AG20443 (cell line): ENCODE data around the gene PCDHA11.
"Not testable (repeated sequence)": the region's sequence is repeated elsewhere in the genome, so short reads cannot be mapped to it uniquely, and the experiment has no call there.

Experiments used
- DNase-seq: peaks from one replicate; pipeline ENCODE4 v3.0.0; 2012; ENCODE audit warnings: low spot score, mixed read lengths

PCDHA11 gene

DNA sequence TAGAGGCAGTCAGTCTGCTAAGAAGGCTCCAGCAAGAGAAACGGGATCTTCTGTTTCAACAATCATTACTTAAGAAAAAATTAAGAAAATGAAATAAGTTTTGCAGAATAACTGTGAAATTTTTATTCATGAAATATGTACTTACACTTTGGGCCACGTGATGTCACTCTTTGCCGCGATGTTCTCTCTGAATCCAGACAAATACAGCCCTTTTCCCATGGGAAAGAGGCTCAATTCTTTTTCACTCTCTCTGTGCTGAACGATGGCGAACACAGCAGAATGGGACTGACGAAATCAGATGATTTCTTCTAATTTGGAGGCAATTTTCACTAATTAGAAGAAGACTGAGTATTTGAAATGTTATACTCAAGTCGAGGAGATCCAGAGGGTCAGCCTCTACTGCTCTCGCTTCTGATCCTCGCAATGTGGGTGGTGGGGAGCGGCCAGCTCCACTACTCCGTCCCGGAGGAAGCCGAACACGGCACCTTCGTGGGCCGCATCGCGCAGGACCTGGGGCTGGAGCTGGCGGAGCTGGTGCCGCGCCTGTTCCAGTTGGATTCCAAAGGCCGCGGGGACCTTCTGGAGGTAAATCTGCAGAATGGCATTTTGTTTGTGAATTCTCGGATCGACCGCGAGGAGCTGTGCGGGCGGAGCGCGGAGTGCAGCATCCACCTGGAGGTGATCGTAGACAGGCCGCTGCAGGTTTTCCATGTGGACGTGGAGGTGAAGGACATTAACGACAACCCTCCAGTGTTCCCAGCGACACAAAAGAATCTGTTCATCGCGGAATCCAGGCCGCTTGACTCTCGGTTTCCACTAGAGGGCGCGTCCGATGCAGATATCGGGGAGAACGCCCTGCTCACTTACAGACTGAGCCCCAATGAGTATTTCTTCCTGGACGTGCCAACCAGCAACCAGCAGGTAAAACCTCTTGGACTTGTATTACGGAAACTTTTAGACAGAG, 20.3 kb upstream of the PCDHA11 start, which contains the start of gene PCDHA9:
PCDHA9 (plus strand) TSS at position 244 of the 964 bp plus-strand sequence; CDS start at position 358, 114 bp downstream.
- not testable (repeated sequence) for DNase-seq

- not testable (repeated sequence) for DNase-seq
These were observed 18.7 kb upstream of the PCDHA11 start for GRCh38 chr5:140849831-140850634.

GRCh38 chr5:140855772-140856674, 12.7 kb upstream of the PCDHA11 start, which contains the start of gene PCDHA10:
TSS of gene PCDHA10 (plus strand) at chr5:140855897. CDS start at chr5:140856049, 152 bp downstream.
- DNase-seq: no peak

GRCh38 chr5:140857177-140857986, 11.4 kb upstream of the PCDHA11 start:
- DNase-seq: no peak

- DNase-seq: no peak
These were observed 10.8 kb upstream of the PCDHA11 start for GRCh38 chr5:140857987-140858240.

DNA sequence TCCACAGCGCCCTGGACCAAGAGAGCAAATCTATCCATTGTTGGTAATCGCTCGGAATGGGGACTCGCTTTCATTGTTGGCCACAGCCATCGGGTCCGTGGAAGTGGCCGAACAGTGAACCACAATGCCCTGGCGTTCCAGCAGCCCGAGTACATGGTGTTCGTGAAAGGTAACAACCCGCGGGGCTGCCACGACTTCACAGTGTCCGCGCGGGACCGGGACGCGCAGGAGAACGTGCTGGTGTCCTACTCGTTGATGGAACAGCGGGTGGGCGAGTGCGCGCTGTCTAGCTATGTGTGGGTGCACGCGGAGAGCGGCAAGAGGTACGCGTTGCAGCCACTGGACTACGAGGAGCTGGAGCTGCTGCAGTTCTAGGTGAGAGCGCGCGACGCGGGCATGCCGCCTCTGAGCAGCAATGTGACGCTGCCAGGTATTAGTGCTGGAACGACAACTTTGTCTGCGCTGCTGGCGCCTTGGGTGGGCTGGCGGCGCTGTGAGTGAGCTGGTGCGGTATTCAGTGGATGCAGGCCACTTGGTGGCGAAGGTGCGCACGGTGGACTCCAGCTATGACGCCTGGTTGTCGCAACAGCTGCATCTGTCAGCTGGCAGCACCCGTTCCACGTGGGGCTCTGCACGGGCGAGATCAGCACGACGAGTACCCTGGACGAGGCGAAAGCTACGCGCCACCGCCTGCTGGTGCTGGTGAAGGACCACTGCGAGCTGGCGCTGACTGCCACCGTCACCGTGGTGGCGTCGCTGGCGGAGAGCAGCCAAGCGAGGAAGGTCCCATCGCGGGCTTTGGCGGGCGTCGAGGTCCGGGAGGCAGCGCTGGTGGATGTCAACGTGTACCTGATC, 6.1 kb upstream of the PCDHA11 start:
- no peak for DNase-seq

GRCh38 chr5:140869555-140869886, 764 bp downstream of the PCDHA11 start:
- no peak for DNase-seq

DNA sequence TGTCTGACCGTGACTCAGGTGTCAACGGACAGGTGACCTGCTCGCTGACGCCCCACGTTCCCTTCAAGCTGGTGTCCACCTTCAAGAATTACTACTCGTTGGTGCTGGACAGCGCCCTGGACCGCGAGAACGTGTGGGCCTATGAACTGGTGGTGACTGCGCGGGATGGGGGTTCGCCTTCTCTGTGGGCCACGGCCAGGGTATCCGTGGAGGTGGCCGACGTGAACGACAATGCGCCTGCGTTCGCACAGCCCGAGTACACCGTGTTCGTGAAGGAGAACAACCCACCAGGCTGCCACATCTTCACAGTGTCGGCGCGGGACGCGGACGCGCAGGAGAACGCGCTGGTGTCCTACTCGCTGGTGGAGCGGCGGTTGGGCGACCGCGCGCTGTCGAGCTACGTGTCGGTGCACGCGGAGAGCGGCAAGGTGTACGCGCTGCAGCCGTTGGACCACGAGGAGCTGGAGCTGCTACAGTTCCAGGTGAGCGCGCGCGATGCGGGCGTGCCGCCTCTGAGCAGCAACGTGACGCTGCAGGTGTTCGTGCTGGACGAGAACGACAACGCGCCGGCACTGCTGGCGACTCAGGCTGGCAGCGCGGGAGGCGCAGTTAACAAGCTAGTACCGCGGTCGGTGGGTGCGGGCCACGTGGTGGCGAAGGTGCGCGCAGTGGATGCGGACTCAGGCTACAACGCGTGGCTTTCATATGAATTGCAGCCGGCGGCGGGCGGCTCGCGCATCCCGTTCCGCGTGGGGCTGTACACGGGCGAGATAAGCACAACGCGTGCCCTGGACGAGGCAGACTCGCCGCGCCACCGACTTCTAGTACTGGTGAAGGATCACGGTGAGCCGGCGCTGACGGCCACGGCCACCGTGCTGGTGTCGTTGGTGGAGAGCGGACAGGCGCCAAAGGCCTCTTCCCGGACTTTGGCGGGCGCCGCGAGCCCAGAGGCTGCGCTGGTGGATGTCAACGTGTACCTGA, 1.8 kb downstream of the PCDHA11 start:
- DNase-seq: no peak

DNA sequence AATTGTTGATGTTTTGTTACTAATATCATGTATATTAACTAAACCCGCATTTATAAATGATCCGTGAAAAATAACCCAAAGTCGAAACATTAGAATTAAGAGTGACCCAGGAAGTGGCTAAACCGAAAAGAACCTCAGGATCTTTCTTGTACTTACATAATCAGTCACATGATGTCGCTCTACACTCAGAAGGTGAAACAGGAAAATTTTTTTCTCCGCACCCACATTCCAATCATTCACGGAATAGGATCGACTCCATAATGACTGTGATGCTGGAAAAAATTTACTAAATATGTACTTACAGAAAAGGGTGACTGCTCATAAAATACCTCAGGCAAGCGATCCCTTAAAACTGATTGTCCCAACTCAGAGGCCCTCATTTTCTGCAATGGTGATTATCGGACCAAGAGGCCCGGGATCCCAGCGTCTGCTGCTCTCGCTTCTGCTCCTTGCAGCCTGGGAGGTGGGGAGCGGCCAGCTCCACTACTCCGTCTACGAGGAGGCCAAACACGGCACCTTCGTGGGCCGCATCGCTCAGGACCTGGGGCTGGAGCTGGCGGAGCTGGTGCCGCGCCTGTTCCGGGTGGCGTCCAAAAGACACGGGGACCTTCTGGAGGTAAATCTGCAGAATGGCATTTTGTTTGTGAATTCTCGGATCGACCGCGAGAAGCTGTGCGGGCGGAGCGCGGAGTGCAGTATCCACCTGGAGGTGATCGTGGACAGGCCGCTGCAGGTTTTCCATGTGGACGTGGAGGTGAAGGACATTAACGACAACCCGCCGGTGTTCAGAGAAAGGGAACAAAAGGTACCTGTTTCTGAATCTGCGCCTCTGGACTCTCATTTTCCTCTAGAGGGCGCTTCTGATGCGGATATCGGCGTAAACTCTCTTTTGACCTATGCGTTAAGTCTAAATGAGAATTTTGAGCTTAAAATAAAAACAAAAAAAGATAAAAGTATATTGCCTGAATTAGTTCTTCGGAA, 6.6 kb downstream of the PCDHA11 start, which contains the start of gene PCDHA12:
PCDHA12 (plus strand) TSS at position 224 of the 981 bp plus-strand sequence; CDS start at position 389, 165 bp downstream.
- no peak for DNase-seq

DNA sequence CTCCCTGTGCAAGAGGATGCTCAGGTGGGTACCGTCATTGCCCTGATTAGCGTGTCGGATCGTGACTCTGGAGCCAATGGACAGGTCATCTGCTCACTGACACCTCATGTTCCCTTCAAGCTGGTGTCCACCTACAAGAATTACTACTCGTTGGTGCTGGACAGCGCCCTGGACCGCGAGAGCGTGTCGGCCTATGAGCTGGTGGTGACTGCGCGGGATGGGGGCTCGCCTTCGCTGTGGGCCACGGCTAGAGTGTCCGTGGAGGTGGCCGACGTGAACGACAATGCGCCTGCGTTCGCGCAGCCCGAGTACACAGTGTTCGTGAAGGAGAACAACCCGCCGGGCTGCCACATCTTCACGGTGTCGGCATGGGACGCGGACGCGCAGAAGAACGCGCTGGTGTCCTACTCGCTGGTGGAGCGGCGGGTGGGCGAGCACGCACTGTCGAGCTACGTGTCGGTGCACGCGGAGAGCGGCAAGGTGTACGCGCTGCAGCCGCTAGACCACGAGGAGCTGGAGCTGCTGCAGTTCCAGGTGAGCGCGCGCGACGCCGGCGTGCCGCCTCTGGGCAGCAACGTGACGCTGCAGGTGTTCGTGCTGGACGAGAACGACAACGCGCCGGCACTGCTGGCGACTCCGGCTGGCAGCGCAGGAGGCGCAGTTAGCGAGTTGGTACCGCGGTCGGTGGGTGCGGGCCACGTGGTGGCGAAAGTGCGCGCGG, 7.9 kb downstream of the PCDHA11 start:
- not testable (repeated sequence) for DNase-seq

GRCh38 chr5:140877262-140877581, 8.5 kb downstream of the PCDHA11 start:
- no peak for DNase-seq

DNA sequence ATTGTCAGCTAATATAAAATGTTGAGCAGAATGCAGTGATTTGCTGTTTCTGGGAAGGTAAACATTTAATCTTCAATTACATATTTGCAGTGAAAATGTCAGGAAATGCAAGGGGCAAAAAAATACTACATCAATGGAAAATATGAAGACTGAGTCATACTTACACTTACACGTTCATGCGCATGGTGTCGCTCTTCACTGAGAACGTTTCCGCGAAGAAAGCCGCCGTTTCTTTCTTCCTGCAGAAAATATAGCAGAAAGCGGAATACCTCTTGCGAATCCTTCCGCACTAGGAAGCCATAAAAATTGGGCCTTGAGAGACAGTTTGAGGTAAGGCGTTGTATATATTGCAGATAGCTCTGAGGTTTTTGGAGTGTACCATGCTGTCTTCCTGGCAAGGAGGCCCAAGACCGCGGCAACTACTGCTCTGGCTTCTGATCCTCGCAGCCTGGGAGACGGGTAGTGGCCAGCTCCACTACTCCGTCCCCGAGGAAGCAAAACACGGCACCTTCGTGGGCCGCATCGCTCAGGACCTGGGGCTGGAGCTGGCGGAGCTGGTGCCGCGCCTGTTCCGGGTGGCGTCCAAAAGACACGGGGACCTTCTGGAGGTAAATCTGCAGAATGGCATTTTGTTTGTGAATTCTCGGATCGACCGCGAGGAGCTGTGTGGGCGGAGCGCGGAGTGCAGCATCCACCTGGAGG, 13.3 kb downstream of the PCDHA11 start, which contains the start of gene PCDHA13:
PCDHA13 (plus strand) TSS at position 236 of the 702 bp plus-strand sequence; CDS start at position 381, 145 bp downstream.
- DNase-seq: no peak

DNA sequence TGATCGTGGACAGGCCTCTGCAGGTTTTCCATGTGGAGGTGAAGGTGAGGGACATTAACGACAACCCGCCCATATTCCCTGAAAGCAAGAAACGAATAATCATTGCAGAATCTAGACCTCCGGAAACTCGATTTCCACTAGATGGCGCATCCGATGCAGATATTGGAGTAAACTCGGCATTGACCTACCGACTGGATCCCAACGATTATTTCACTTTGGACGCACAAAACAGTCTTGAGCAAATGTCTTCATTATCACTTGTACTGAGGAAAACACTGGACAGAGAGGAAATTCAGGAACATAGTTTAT, 13.8 kb downstream of the PCDHA11 start:
- DNase-seq: no peak

GRCh38 chr5:140883373-140883772, 14.6 kb downstream of the PCDHA11 start:
- DNase-seq: no peak

DNA sequence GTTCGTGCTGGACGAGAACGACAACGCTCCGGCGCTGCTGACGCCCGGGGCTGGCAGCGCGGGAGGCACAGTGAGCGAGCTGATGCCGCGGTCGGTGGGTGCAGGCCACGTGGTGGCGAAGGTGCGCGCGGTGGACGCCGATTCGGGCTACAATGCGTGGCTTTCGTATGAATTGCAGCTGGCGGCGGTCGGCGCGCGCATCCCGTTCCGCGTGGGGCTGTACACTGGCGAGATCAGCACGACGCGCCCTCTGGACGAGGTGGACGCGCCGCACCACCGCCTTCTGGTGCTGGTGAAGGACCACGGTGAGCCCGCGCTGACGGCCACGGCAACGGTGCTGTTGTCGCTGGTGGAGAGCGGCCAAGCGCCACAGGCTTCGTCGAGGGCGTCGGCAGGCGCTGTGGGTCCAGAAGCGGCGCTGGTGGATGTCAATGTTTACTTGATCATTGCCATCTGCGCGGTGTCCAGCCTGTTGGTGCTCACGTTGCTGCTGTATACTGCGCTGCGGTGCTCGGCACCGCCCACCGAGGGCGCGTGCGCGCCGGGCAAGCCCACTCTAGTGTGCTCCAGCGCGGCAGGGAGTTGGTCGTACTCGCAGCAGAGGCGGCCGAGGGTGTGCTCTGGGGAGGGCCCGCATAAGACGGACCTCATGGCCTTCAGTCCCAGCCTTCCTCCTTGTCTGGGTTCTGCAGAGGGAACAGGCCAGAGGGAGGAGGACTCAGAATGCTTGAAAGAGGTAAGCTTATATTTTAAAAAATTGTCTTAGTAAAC, 15.4 kb downstream of the PCDHA11 start:
- no peak for DNase-seq

DNA sequence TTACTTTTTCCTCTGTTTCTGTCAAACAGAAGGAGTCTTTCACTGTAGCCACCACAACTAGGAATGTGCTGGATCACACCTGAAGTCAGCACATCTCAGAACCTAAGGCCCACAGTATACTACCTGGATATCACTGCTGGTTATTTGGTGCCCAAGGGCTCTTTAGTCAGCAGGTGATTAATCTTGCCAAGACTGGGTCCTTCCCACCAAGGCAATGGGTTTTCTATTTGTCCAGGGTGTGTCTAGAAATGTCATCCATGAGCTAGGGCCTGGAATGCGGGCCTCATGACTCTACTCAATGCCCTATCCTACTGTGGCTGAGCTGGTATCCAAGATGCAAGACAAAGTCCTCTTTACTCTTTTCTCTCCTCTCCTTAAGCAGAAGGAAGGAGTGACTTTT, 47.6 kb downstream of the PCDHA11 start:
- no peak for DNase-seq
